GM12872 (cell line): ENCODE results near the gene UBE2C.

ENCODE experiments used
- CTCF ChIP-seq: IDR thresholded peaks from 3 replicates; pipeline ENCODE4 v1.5.1; 2011; ENCODE audit warnings: low read depth, mild to moderate bottlenecking, low read length, moderate library complexity; ENCODE audit not compliant: insufficient read depth

The UBE2C gene

GRCh38 chr20:45821947-45822346 is 9.5 kb downstream of the UBE2C start:
- TF ChIP-seq CTCF: no peak

- no peak for TF ChIP-seq CTCF
These were observed 10.4 kb downstream of the UBE2C start for GRCh38 chr20:45822857-45823256.

- TF ChIP-seq CTCF: peak; percentile 37; the same call in 2 of the 3 replicates
These were observed 11.7 kb downstream of the UBE2C start for GRCh38 chr20:45823949-45824835.

GRCh38 chr20:45826381-45827019 is 14.1 kb downstream of the UBE2C start:
- TF ChIP-seq CTCF: no peak

- no peak for TF ChIP-seq CTCF
These were observed 14.7 kb downstream of the UBE2C start, which contains the start of gene TNNC2 for GRCh38 chr20:45827030-45827652. TNNC2 (minus strand) TSS chr20:45827312; CDS start chr20:45827248, 64 bp downstream.

- TF ChIP-seq CTCF: no peak
These were observed 15.3 kb downstream of the UBE2C start for GRCh38 chr20:45827712-45828111.

- TF ChIP-seq CTCF: no peak
These were observed 16.1 kb downstream of the UBE2C start for GRCh38 chr20:45828589-45828988.
